Liver (tissue), 3 donors: ENCODE data around the gene REC114.

Experiments
- FOXA1 ChIP-seq: IDR thresholded peaks from 2 replicates; pipeline ENCODE4 v1.6.1; 2016; ENCODE audit warnings: antibody characterized with exemption
- RXRA ChIP-seq, 2 donors: IDR thresholded peaks; 2 replicates each; pipeline ENCODE4 v1.6.1; 2017 to 2018; ENCODE audit warnings: antibody characterized with exemption in 2 of 2, mild to moderate bottlenecking in 1 of 2
- SP1 ChIP-seq: IDR thresholded peaks from 2 replicates; pipeline ENCODE4 v1.6.1; 2018; ENCODE audit warnings: antibody characterized with exemption, mild to moderate bottlenecking
- TF ChIP-seq, protein P1 (sequence below): IDR thresholded peaks from 2 replicates; pipeline ENCODE4 v1.6.1; 2016; ENCODE audit warnings: antibody characterized with exemption
- TF ChIP-seq, protein P2 (sequence below): fragments of 150-350 bp; IDR thresholded peaks from 2 replicates; pipeline ENCODE4 v1.5.1; 2017; ENCODE audit warnings: improper control_type of control experiment, low read depth, low read length; ENCODE audit not compliant: missing input control
- TF ChIP-seq, protein P3 (sequence below): IDR thresholded peaks from 2 replicates; pipeline ENCODE4 v1.6.1; 2016; ENCODE audit warnings: antibody characterized with exemption
- donor health status: healthy.
- donor health status: healthy.

DNA sequence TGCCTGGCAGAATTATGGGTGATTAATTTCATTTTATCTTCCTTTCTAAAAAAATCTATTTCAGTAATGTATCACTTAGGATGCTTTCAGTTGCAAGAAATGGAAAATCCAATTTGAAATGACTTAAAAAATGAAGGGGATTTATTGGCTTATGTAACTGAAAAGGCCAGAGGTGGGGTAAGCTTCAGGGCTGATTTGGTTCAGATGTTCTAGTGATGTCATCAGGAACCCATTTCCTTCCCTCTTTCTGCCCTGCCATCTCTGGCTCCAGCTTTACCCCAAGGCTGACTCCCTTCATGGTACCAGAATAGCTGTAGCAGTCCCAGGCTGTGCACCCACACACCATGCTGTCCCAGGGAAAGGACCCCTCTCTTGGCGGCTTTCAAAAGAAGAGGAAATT lies 18.5 kb upstream of the REC114 start:
- TF ChIP-seq, protein P1, sequence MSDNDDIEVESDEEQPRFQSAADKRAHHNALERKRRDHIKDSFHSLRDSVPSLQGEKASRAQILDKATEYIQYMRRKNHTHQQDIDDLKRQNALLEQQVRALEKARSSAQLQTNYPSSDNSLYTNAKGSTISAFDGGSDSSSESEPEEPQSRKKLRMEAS, result no peak
- TF ChIP-seq FOXA1 (no peak), RXRA (IDR thresholded peaks at IDR 0.05) (no peak), SP1 (no peak)
- TF ChIP-seq, protein P2, sequence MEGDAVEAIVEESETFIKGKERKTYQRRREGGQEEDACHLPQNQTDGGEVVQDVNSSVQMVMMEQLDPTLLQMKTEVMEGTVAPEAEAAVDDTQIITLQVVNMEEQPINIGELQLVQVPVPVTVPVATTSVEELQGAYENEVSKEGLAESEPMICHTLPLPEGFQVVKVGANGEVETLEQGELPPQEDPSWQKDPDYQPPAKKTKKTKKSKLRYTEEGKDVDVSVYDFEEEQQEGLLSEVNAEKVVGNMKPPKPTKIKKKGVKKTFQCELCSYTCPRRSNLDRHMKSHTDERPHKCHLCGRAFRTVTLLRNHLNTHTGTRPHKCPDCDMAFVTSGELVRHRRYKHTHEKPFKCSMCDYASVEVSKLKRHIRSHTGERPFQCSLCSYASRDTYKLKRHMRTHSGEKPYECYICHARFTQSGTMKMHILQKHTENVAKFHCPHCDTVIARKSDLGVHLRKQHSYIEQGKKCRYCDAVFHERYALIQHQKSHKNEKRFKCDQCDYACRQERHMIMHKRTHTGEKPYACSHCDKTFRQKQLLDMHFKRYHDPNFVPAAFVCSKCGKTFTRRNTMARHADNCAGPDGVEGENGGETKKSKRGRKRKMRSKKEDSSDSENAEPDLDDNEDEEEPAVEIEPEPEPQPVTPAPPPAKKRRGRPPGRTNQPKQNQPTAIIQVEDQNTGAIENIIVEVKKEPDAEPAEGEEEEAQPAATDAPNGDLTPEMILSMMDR, result no peak
- TF ChIP-seq, protein P3, sequence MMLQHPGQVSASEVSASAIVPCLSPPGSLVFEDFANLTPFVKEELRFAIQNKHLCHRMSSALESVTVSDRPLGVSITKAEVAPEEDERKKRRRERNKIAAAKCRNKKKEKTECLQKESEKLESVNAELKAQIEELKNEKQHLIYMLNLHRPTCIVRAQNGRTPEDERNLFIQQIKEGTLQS, result no peak
